SK-N-SH treated with all-trans-retinoic acid at 6 μM for 48 hours (cell line): ENCODE data around the gene PSME2.

Source experiments
- ATAC-seq: fragments of 200-7000 bp; cut with Tn5 transposase; 3 replicates; pipeline ENCODE4 v1.9.1; 2020; ENCODE audit warnings: mild to moderate bottlenecking, moderate library complexity
- ARNTL ChIP-seq: fragments of 450-650 bp; formaldehyde crosslinking; IDR thresholded peaks from 2 replicates; pipeline ENCODE4 v1.5.0; 2020; ENCODE audit warnings: low read depth, mild to moderate bottlenecking, moderate library complexity, borderline replicate concordance
- BACH2 ChIP-seq: fragments of 250-450 bp; sonication (Bioruptor Pico); IDR thresholded peaks from 2 replicates; pipeline ENCODE4 v1.9.0; 2021; ENCODE audit warnings: mild to moderate bottlenecking, borderline replicate concordance
- CSDC2 ChIP-seq: fragments of 250-450 bp; sonication (Bioruptor Pico); IDR thresholded peaks from 2 replicates; pipeline ENCODE4 v1.5.0; 2020; ENCODE audit warnings: mild to moderate bottlenecking, moderate library complexity
- GLIS3 ChIP-seq: fragments of 250-450 bp; sonication (Bioruptor Pico); IDR thresholded peaks from 2 replicates; pipeline ENCODE4 v1.5.0; 2020; ENCODE audit warnings: mild to moderate bottlenecking, moderate library complexity
- ISL1 ChIP-seq: fragments of 250-450 bp; sonication (Bioruptor Pico); IDR thresholded peaks from 2 replicates; pipeline ENCODE4 v2.1.2; 2022; ENCODE audit warnings: mild to moderate bottlenecking, moderate library complexity
- OSR1 ChIP-seq: fragments of 250-450 bp; sonication (Bioruptor Pico); IDR thresholded peaks from 2 replicates; pipeline ENCODE4 v1.8.0; 2022; ENCODE audit warnings: moderate library complexity, mild to moderate bottlenecking, inconsistent platforms
- PPARA ChIP-seq: fragments of 250-450 bp; sonication (Bioruptor Pico); IDR thresholded peaks from 2 replicates; pipeline ENCODE4 v1.5.0; 2020; ENCODE audit warnings: mild to moderate bottlenecking, borderline replicate concordance
- RARB ChIP-seq: fragments of 250-450 bp; sonication (Bioruptor Pico); IDR thresholded peaks from 2 replicates; pipeline ENCODE4 v1.8.0; 2021; ENCODE audit warnings: mild to moderate bottlenecking, moderate library complexity
- SNAI2 ChIP-seq: fragments of 250-450 bp; sonication (Bioruptor Pico); IDR thresholded peaks from 2 replicates; pipeline ENCODE4 v1.5.0; 2020; ENCODE audit warnings: mild to moderate bottlenecking, moderate library complexity
- TOX ChIP-seq: fragments of 250-450 bp; sonication (Bioruptor Pico); IDR thresholded peaks from 2 replicates; pipeline ENCODE4 v1.8.0; 2021; ENCODE audit warnings: mild to moderate bottlenecking, moderate library complexity, borderline replicate concordance
- ZC3H10 ChIP-seq: fragments of 250-450 bp; sonication (Bioruptor Pico); IDR thresholded peaks from 2 replicates; pipeline ENCODE4 v1.5.1; 2021; ENCODE audit warnings: mild to moderate bottlenecking, moderate library complexity
- ZFP3 ChIP-seq: fragments of 250-450 bp; sonication (Bioruptor Pico); IDR thresholded peaks from 2 replicates; pipeline ENCODE4 v1.5.0; 2020; ENCODE audit warnings: mild to moderate bottlenecking, moderate library complexity
- ZFP30 ChIP-seq: fragments of 450-650 bp; formaldehyde crosslinking; IDR thresholded peaks from 2 replicates; pipeline ENCODE4 v1.5.0; 2022; ENCODE audit warnings: mild to moderate bottlenecking, moderate library complexity
- ZNF565 ChIP-seq: fragments of 450-650 bp; formaldehyde crosslinking; conservative IDR thresholded peaks from 2 replicates; pipeline ENCODE4 v1.5.0; 2020; ENCODE audit warnings: low read depth, mild to moderate bottlenecking, moderate library complexity
- ZNF70 ChIP-seq: fragments of 450-650 bp; formaldehyde crosslinking; IDR thresholded peaks from 2 replicates; pipeline ENCODE4 v1.5.0; 2020; ENCODE audit warnings: mild to moderate bottlenecking, moderate library complexity
- ZNF8 ChIP-seq: fragments of 450-650 bp; formaldehyde crosslinking; IDR thresholded peaks from 2 replicates; pipeline ENCODE4 v1.5.0; 2020; ENCODE audit warnings: mild to moderate bottlenecking, moderate library complexity
- TF ChIP-seq, protein P1 (sequence below): fragments of 250-450 bp; sonication (Bioruptor Pico); IDR thresholded peaks from 2 replicates; pipeline ENCODE4 v1.5.0; 2020; ENCODE audit warnings: mild to moderate bottlenecking, moderate library complexity
- TF ChIP-seq, protein P2 (sequence below): fragments of 250-450 bp; sonication (Bioruptor Pico); IDR thresholded peaks from 2 replicates; pipeline ENCODE4 v1.5.1; 2021; ENCODE audit warnings: mild to moderate bottlenecking, moderate library complexity
- TF ChIP-seq, protein P3 (sequence below): fragments of 250-450 bp; sonication (Bioruptor Pico); IDR thresholded peaks from 2 replicates; pipeline ENCODE4 v1.8.0; 2021; ENCODE audit warnings: low read depth, mild to moderate bottlenecking, moderate library complexity, borderline replicate concordance
- TF ChIP-seq, protein P4 (sequence below): fragments of 250-450 bp; sonication (Bioruptor Pico); IDR thresholded peaks from 2 replicates; pipeline ENCODE4 v1.8.0; 2020; ENCODE audit warnings: mild to moderate bottlenecking, moderate library complexity, borderline replicate concordance

PSME2 gene

DNA sequence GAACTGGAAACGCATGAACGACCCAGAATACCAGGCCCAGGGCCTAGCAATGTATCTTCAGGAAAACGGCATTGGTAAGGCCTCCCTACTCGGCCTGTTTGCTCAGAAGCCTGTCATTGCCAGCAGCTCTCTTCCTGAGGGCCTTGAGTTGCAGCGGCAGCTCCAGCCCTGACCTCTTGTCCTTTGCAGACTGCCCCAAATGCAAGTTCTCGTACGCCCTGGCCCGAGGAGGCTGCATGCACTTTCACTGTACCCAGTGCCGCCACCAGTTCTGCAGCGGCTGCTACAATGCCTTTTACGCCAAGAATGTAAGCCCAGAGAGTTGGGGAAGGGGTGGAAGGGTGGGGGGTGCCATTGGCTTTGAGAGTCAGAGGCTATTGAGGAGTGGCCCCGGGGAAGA is 10.9 kb upstream of the PSME2 start (continued):
- TF ChIP-seq, protein P1, sequence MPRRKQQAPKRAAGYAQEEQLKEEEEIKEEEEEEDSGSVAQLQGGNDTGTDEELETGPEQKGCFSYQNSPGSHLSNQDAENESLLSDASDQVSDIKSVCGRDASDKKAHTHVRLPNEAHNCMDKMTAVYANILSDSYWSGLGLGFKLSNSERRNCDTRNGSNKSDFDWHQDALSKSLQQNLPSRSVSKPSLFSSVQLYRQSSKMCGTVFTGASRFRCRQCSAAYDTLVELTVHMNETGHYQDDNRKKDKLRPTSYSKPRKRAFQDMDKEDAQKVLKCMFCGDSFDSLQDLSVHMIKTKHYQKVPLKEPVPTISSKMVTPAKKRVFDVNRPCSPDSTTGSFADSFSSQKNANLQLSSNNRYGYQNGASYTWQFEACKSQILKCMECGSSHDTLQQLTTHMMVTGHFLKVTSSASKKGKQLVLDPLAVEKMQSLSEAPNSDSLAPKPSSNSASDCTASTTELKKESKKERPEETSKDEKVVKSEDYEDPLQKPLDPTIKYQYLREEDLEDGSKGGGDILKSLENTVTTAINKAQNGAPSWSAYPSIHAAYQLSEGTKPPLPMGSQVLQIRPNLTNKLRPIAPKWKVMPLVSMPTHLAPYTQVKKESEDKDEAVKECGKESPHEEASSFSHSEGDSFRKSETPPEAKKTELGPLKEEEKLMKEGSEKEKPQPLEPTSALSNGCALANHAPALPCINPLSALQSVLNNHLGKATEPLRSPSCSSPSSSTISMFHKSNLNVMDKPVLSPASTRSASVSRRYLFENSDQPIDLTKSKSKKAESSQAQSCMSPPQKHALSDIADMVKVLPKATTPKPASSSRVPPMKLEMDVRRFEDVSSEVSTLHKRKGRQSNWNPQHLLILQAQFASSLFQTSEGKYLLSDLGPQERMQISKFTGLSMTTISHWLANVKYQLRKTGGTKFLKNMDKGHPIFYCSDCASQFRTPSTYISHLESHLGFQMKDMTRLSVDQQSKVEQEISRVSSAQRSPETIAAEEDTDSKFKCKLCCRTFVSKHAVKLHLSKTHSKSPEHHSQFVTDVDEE (CRISPR knock-in tag): no peak
- TF ChIP-seq ISL1 (no peak), ZNF565 (CRISPR knock-in tag) (no peak), ZNF8 (CRISPR knock-in tag) (no peak), BACH2 (no peak), GLIS3 (CRISPR knock-in tag) (no peak), TOX (CRISPR knock-in tag) (no peak)
- TF ChIP-seq, protein P2, sequence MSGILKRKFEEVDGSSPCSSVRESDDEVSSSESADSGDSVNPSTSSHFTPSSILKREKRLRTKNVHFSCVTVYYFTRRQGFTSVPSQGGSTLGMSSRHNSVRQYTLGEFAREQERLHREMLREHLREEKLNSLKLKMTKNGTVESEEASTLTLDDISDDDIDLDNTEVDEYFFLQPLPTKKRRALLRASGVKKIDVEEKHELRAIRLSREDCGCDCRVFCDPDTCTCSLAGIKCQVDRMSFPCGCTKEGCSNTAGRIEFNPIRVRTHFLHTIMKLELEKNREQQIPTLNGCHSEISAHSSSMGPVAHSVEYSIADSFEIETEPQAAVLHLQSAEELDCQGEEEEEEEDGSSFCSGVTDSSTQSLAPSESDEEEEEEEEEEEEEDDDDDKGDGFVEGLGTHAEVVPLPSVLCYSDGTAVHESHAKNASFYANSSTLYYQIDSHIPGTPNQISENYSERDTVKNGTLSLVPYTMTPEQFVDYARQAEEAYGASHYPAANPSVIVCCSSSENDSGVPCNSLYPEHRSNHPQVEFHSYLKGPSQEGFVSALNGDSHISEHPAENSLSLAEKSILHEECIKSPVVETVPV: no peak

DNA sequence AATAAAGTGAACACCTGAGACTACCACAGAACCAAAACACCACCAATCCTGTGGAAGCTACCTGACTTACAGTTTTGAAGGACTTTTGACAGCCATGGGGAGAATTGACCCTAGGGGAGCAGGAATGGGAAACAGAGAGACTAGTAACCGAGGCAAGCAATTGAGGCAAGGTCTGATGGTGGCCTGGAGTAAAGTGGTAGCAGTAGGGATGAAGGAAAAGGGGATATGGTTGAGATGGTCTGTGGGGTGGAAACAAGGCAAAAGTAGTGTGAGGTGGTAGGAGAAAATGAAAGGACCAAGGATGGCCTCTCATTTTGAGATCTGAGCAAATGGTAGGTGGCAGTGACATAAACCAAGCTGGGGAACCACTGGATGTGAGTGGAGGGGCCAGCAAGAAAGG is 10.4 kb upstream of the PSME2 start:
- no peak for TF ChIP-seq CSDC2 (CRISPR knock-in tag)
- TF ChIP-seq ZC3H10 (CRISPR knock-in tag): no peak
- no peak for TF ChIP-seq SNAI2
- no peak for TF ChIP-seq ZFP30 (CRISPR knock-in tag)
- no peak for TF ChIP-seq ISL1
- no peak for TF ChIP-seq ZNF70 (CRISPR knock-in tag)
- TF ChIP-seq OSR1 (CRISPR knock-in tag): no peak
- TF ChIP-seq, protein P3, sequence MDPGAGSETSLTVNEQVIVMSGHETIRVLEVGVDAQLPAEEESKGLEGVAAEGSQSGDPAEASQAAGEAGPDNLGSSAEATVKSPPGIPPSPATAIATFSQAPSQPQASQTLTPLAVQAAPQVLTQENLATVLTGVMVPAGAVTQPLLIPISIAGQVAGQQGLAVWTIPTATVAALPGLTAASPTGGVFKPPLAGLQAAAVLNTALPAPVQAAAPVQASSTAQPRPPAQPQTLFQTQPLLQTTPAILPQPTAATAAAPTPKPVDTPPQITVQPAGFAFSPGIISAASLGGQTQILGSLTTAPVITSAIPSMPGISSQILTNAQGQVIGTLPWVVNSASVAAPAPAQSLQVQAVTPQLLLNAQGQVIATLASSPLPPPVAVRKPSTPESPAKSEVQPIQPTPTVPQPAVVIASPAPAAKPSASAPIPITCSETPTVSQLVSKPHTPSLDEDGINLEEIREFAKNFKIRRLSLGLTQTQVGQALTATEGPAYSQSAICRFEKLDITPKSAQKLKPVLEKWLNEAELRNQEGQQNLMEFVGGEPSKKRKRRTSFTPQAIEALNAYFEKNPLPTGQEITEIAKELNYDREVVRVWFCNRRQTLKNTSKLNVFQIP: no peak
- TF ChIP-seq BACH2: no peak
- no peak for TF ChIP-seq TOX (CRISPR knock-in tag)
- TF ChIP-seq, all 23 proteins: peak for 0
- no peak for ATAC-seq

DNA sequence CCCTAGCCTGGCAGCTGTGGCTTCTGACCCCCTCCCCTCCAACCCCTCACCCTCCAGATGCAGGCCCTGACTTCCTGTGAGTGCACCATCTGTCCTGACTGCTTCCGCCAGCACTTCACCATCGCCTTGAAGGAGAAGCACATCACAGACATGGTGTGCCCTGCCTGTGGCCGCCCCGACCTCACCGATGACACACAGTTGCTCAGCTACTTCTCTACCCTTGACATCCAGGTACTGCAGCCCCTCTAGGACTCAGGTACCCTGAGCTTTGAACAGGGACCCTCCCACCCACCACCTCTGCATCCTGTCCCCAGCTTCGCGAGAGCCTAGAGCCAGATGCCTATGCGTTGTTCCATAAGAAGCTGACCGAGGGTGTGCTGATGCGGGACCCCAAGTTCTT is 8.7 kb upstream of the PSME2 start:
- ATAC-seq: no peak
- no peak for TF ChIP-seq ARNTL (CRISPR knock-in tag)
- TF ChIP-seq BACH2: no peak
- TF ChIP-seq PPARA (CRISPR knock-in tag): no peak
- TF ChIP-seq OSR1 (CRISPR knock-in tag): no peak
- TF ChIP-seq, protein P1 (CRISPR knock-in tag): no peak
- no peak for TF ChIP-seq RARB (CRISPR knock-in tag)
- TF ChIP-seq ZFP3 (CRISPR knock-in tag): no peak

DNA sequence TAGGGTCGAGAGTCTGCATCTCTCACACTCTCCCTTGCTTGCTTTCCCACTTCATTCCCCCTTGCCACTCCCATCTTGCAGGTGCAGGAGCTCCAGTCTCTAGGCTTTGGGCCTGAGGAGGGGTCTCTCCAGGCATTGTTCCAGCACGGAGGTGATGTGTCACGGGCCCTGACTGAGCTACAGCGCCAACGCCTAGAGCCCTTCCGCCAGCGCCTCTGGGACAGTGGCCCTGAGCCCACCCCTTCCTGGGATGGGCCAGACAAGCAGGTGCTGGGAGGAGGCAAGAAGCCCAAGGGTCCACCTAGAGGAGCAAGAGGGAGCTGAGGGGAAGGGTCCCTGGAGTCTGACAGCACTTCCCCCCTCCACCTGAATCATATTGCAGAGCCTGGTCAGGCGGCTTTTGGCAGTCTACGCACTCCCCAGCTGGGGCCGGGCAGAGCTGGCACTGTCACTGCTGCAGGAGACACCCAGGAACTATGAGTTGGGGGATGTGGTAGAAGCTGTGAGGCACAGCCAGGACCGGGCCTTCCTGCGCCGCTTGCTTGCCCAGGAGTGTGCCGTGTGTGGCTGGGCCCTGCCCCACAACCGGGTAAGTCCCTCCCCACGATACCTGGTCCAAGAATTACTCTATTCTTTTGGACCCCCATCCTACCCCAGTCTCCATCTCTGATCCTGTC is 5.1 kb upstream of the PSME2 start:
- no peak for ATAC-seq
- TF ChIP-seq SNAI2: no peak
- no peak for TF ChIP-seq ZC3H10 (CRISPR knock-in tag)
- TF ChIP-seq, protein P2: no peak
- TF ChIP-seq PPARA (CRISPR knock-in tag): no peak
- TF ChIP-seq, protein P4, sequence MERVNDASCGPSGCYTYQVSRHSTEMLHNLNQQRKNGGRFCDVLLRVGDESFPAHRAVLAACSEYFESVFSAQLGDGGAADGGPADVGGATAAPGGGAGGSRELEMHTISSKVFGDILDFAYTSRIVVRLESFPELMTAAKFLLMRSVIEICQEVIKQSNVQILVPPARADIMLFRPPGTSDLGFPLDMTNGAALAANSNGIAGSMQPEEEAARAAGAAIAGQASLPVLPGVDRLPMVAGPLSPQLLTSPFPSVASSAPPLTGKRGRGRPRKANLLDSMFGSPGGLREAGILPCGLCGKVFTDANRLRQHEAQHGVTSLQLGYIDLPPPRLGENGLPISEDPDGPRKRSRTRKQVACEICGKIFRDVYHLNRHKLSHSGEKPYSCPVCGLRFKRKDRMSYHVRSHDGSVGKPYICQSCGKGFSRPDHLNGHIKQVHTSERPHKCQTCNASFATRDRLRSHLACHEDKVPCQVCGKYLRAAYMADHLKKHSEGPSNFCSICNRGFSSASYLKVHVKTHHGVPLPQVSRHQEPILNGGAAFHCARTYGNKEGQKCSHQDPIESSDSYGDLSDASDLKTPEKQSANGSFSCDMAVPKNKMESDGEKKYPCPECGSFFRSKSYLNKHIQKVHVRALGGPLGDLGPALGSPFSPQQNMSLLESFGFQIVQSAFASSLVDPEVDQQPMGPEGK (CRISPR knock-in tag): no peak
- TF ChIP-seq, protein P1 (CRISPR knock-in tag): no peak
